ENCODE measurements around the gene BBOX1.
"Not testable (repeated sequence)": the region's sequence is repeated elsewhere in the genome, so short reads cannot be mapped to it uniquely, and the experiment has no call there.

BBOX1 gene

GRCh38 chr11:27083782-27084181 lies 43.2 kb downstream of the BBOX1 start:
- Mint-ChIP-seq H3K27ac (no peak overlapping the region), H3K4me1 (ENCODE audit: low read depth) (no peaks in the 10 kb centered on the region), H3K36me3 (ENCODE audit: low read depth) (no peaks in the 10 kb centered on the region), H3K27me3 (no peaks in the 10 kb centered on the region), H3K9me3 (peaks cover 15% of the 10 kb centered on the region), H3K4me3 (no peak overlapping the region)
- intact Hi-C loops (cut with micrococcal nuclease) = no loop called here

GRCh38 chr11:27084518-27084917 lies 43.9 kb downstream of the BBOX1 start:
- intact Hi-C loops (cut with micrococcal nuclease) = no loop called here
- no peak overlapping the region for H3K27ac Mint-ChIP-seq
- H3K4me1 Mint-ChIP-seq (ENCODE audit: low read depth) = no peaks in the 10 kb centered on the region
- no peaks in the 10 kb centered on the region for H3K36me3 Mint-ChIP-seq (ENCODE audit: low read depth)
- H3K27me3 Mint-ChIP-seq = no peaks in the 10 kb centered on the region
- H3K4me3 Mint-ChIP-seq = no peak overlapping the region
- H3K9me3 Mint-ChIP-seq = peaks cover 15% of the 10 kb centered on the region

- Mint-ChIP-seq H3K27ac (no peak overlapping the region), H3K36me3 (ENCODE audit: low read depth) (no peaks in the 10 kb centered on the region)
- intact Hi-C loops (cut with micrococcal nuclease) = no loop called here
Observed at GRCh38 chr11:27085111-27085510, 44.5 kb downstream of the BBOX1 start.

GRCh38 chr11:27085605-27086004 lies 45.0 kb downstream of the BBOX1 start:
- no peaks in the 10 kb centered on the region for H3K27me3 Mint-ChIP-seq
- no peaks in the 10 kb centered on the region for H3K36me3 Mint-ChIP-seq (ENCODE audit: low read depth)
- peaks cover 26% of the 10 kb centered on the region for H3K9me3 Mint-ChIP-seq
- no peaks in the 10 kb centered on the region for H3K4me1 Mint-ChIP-seq (ENCODE audit: low read depth)
- no peak overlapping the region for H3K4me3 Mint-ChIP-seq
- intact Hi-C loops (cut with micrococcal nuclease) = no loop called here
- H3K27ac Mint-ChIP-seq = no peak overlapping the region

More at GRCh38 chr11:27085111-27085510, 44.5 kb downstream of the BBOX1 start:
- Mint-ChIP-seq H3K4me1 (ENCODE audit: low read depth) (no peaks in the 10 kb centered on the region), H3K27me3 (no peaks in the 10 kb centered on the region), H3K4me3 (no peak overlapping the region), H3K9me3 (peaks cover 21% of the 10 kb centered on the region)

GRCh38 chr11:27087432-27087831 lies 46.8 kb downstream of the BBOX1 start:
- Mint-ChIP-seq H3K36me3 (ENCODE audit: low read depth) (no peaks in the 10 kb centered on the region), H3K4me1 (ENCODE audit: low read depth) (no peaks in the 10 kb centered on the region), H3K4me3 (no peak overlapping the region), H3K27ac (no peak overlapping the region), H3K9me3 (peaks cover 42% of the 10 kb centered on the region), H3K27me3 (no peaks in the 10 kb centered on the region)
- intact Hi-C loops (cut with micrococcal nuclease) = no loop called here

- Mint-ChIP-seq H3K4me3 (no peak overlapping the region), H3K27me3 (no peaks in the 10 kb centered on the region), H3K36me3 (ENCODE audit: low read depth) (no peaks in the 10 kb centered on the region), H3K9me3 (peaks cover 44% of the 10 kb centered on the region), H3K27ac (no peak overlapping the region), H3K4me1 (ENCODE audit: low read depth) (no peaks in the 10 kb centered on the region)
- intact Hi-C loops (cut with micrococcal nuclease) = no loop called here
Observed at GRCh38 chr11:27088353-27088752, 47.7 kb downstream of the BBOX1 start.

GRCh38 chr11:27089746-27090145 lies 49.1 kb downstream of the BBOX1 start:
- intact Hi-C loops (cut with micrococcal nuclease) = no loop called here
- peaks cover 48% of the 10 kb centered on the region for H3K9me3 Mint-ChIP-seq
- no peaks in the 10 kb centered on the region for H3K36me3 Mint-ChIP-seq (ENCODE audit: low read depth)
- no peak overlapping the region for H3K27ac Mint-ChIP-seq
- H3K4me1 Mint-ChIP-seq (ENCODE audit: low read depth) = no peaks in the 10 kb centered on the region
- no peaks in the 10 kb centered on the region for H3K27me3 Mint-ChIP-seq
- H3K4me3 Mint-ChIP-seq = no peak overlapping the region

GRCh38 chr11:27090357-27090948 lies 49.8 kb downstream of the BBOX1 start:
- H3K4me3 Mint-ChIP-seq; intact Hi-C loops (cut with micrococcal nuclease); H3K4me1 Mint-ChIP-seq (ENCODE audit: low read depth); H3K27ac Mint-ChIP-seq; H3K36me3 Mint-ChIP-seq (ENCODE audit: low read depth); H3K27me3 Mint-ChIP-seq: not testable (repeated sequence)
- peaks cover 48% of the 10 kb centered on the region for H3K9me3 Mint-ChIP-seq

- intact Hi-C loops (cut with micrococcal nuclease) = no loop called here
- H3K36me3 Mint-ChIP-seq (ENCODE audit: low read depth) = no peaks in the 10 kb centered on the region
- H3K27me3 Mint-ChIP-seq = no peaks in the 10 kb centered on the region
- peaks cover 42% of the 10 kb centered on the region for H3K9me3 Mint-ChIP-seq
- no peaks in the 10 kb centered on the region for H3K4me1 Mint-ChIP-seq (ENCODE audit: low read depth)
- no peak overlapping the region for H3K27ac Mint-ChIP-seq
- no peak overlapping the region for H3K4me3 Mint-ChIP-seq
Observed at GRCh38 chr11:27094120-27094519, 53.5 kb downstream of the BBOX1 start.

- H3K27me3 Mint-ChIP-seq = no peaks in the 10 kb centered on the region
- peaks cover 36% of the 10 kb centered on the region for H3K9me3 Mint-ChIP-seq
- intact Hi-C loops (cut with micrococcal nuclease) = no loop called here
- no peaks in the 10 kb centered on the region for H3K4me1 Mint-ChIP-seq (ENCODE audit: low read depth)
- H3K36me3 Mint-ChIP-seq (ENCODE audit: low read depth) = no peaks in the 10 kb centered on the region
- H3K27ac Mint-ChIP-seq = no peak overlapping the region
- no peak overlapping the region for H3K4me3 Mint-ChIP-seq
Observed at GRCh38 chr11:27095059-27095458, 54.4 kb downstream of the BBOX1 start.

- intact Hi-C loops (cut with micrococcal nuclease) = no loop called here
- no peaks in the 10 kb centered on the region for H3K4me1 Mint-ChIP-seq (ENCODE audit: low read depth)
- no peak overlapping the region for H3K4me3 Mint-ChIP-seq
- H3K9me3 Mint-ChIP-seq = peaks cover 28% of the 10 kb centered on the region
- H3K27me3 Mint-ChIP-seq = no peaks in the 10 kb centered on the region
- no peaks in the 10 kb centered on the region for H3K36me3 Mint-ChIP-seq (ENCODE audit: low read depth)
- no peak overlapping the region for H3K27ac Mint-ChIP-seq
Observed at GRCh38 chr11:27095887-27096286, 55.3 kb downstream of the BBOX1 start.

GRCh38 chr11:27097551-27097950 lies 56.9 kb downstream of the BBOX1 start:
- no peak overlapping the region for H3K27ac Mint-ChIP-seq
- peaks cover 13% of the 10 kb centered on the region for H3K9me3 Mint-ChIP-seq
- intact Hi-C loops (cut with micrococcal nuclease) = no loop called here

GRCh38 chr11:27100534-27100933 lies 59.9 kb downstream of the BBOX1 start:
- Mint-ChIP-seq H3K9me3 (peaks cover 9% of the 10 kb centered on the region), H3K27ac (no peak overlapping the region), H3K4me3 (no peak overlapping the region), H3K36me3 (ENCODE audit: low read depth) (no peaks in the 10 kb centered on the region), H3K4me1 (ENCODE audit: low read depth) (no peaks in the 10 kb centered on the region), H3K27me3 (no peaks in the 10 kb centered on the region)
- intact Hi-C loops (cut with micrococcal nuclease) = no loop called here

More at GRCh38 chr11:27097551-27097950, 56.9 kb downstream of the BBOX1 start:
- Mint-ChIP-seq H3K27me3 (no peaks in the 10 kb centered on the region), H3K4me1 (ENCODE audit: low read depth) (no peaks in the 10 kb centered on the region), H3K4me3 (no peak overlapping the region), H3K36me3 (ENCODE audit: low read depth) (no peaks in the 10 kb centered on the region)

- Mint-ChIP-seq H3K4me1 (ENCODE audit: low read depth) (no peaks in the 10 kb centered on the region), H3K27me3 (no peaks in the 10 kb centered on the region), H3K36me3 (ENCODE audit: low read depth) (no peaks in the 10 kb centered on the region), H3K27ac (no peak overlapping the region), H3K9me3 (peaks cover 9% of the 10 kb centered on the region), H3K4me3 (no peak overlapping the region)
- intact Hi-C loops (cut with micrococcal nuclease) = no loop called here
Observed at GRCh38 chr11:27107548-27107947, 66.9 kb downstream of the BBOX1 start.

- Mint-ChIP-seq H3K4me1 (ENCODE audit: low read depth) (no peaks in the 10 kb centered on the region), H3K27me3 (no peaks in the 10 kb centered on the region), H3K9me3 (peaks cover 7% of the 10 kb centered on the region), H3K27ac (no peak overlapping the region), H3K4me3 (no peak overlapping the region), H3K36me3 (ENCODE audit: low read depth) (no peaks in the 10 kb centered on the region)
- intact Hi-C loops (cut with micrococcal nuclease) = no loop called here
Observed at GRCh38 chr11:27108809-27109208, 68.2 kb downstream of the BBOX1 start.
